Measurements from ENCODE around the gene PSMB11.

The PSMB11 gene

GRCh38 chr14:23056956-23057756, 15.1 kb downstream of the PSMB11 start, which contains the start of gene CDH24:
Gene CDH24 (minus strand): TSS chr14:23057520. CDS start chr14:23055733, 1,787 bp downstream.
- TF ChIP-seq, protein P1, sequence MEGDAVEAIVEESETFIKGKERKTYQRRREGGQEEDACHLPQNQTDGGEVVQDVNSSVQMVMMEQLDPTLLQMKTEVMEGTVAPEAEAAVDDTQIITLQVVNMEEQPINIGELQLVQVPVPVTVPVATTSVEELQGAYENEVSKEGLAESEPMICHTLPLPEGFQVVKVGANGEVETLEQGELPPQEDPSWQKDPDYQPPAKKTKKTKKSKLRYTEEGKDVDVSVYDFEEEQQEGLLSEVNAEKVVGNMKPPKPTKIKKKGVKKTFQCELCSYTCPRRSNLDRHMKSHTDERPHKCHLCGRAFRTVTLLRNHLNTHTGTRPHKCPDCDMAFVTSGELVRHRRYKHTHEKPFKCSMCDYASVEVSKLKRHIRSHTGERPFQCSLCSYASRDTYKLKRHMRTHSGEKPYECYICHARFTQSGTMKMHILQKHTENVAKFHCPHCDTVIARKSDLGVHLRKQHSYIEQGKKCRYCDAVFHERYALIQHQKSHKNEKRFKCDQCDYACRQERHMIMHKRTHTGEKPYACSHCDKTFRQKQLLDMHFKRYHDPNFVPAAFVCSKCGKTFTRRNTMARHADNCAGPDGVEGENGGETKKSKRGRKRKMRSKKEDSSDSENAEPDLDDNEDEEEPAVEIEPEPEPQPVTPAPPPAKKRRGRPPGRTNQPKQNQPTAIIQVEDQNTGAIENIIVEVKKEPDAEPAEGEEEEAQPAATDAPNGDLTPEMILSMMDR (IDR thresholded peaks at IDR 0.05; ENCODE audit: low read depth, low read length) = no peak
- DNase-seq (ENCODE audit: extremely low read depth, low read depth) = no peak

DNA sequence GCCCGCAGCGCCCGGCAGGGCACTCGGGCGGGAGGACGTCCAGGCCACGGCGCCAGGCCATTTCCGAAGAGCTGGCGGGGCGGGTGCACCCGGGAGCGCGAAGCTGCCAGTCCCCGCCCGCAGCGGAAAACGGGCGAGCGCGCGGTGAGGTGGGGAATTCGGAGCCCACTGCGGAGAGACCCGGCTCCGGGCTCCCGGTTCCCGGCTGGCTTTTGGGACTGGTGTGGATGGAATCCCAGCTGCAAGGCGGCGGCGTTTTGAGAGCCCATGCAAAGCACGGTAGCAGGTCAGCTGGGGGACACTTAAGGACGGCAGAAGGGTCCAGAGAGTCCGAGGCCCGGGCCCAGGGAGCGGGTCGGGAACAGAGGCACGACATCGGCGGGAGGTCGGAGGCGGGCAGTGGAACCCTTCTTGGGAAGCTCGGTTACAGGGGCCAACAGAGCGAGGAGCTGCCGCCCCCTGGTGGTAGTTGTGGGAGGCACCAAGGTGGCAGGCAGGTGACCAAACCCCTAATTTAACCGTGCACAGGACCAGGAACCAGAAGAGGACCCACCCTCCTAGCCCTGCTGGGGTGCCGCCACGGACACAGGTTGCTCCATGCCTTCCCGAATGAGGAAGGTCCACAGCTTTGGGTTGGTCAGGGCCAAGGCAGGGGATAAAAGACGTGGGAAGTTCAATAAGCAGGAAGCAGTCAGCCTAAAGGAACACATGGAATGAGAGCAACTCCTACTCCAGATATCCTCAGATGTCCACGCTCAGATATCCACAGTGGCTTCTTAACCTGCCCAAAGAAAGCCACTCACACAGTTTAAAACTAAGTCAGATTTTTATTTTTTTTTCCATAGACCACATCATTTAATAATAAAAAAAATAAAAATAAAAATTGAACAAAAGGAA, 16.0 kb downstream of the PSMB11 start:
- TF ChIP-seq, protein P1 (IDR thresholded peaks at IDR 0.05; ENCODE audit: low read depth, low read length) = peak; percentile 90
- DNase-seq (ENCODE audit: extremely low read depth, low read depth) = peak; percentile 56

DNA sequence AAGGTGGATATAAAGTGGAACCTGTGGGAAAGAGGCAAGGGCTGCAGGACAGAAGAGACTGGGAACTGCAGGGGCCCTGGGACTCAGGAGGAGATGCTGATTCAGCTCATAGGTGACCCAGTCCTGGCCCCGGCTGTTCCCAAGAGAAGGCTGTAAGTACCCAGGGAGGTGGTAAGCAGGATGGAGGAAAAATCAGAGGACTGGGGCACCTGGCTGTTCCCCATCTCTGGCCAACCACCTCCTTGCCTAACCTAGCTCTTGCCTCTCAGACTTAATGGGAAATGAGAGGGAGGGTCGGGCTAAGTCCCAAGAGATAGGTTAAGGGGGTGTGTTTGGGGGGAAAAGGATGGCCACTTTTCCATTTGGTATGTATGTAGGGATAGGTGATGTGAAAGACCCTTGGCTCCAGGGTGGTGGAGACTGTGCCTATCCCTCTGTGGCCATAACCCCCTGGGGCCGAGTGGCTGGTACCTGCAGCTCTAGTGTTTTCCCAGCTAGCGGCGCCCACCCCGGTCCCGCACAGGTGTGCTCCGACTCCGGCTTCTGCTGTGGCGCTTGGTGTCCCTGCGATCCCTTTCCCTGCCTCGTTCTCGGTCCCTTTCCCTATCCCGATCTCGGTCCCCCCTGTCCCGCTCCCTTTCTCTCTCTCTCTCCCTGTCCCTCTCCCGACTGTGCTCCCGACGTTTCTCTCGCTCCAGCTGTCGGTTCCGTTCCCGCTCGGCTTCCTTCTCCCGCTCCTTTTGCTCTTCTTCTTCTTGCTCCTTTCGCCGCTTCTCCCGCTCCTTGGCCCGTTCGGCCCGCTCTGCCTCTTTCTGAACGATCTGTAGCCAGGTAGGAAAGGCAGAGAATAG, 16.9 kb downstream of the PSMB11 start:
- no peak for DNase-seq (ENCODE audit: extremely low read depth, low read depth)
- TF ChIP-seq, protein P1 (IDR thresholded peaks at IDR 0.05; ENCODE audit: low read depth, low read length) = no peak

DNA sequence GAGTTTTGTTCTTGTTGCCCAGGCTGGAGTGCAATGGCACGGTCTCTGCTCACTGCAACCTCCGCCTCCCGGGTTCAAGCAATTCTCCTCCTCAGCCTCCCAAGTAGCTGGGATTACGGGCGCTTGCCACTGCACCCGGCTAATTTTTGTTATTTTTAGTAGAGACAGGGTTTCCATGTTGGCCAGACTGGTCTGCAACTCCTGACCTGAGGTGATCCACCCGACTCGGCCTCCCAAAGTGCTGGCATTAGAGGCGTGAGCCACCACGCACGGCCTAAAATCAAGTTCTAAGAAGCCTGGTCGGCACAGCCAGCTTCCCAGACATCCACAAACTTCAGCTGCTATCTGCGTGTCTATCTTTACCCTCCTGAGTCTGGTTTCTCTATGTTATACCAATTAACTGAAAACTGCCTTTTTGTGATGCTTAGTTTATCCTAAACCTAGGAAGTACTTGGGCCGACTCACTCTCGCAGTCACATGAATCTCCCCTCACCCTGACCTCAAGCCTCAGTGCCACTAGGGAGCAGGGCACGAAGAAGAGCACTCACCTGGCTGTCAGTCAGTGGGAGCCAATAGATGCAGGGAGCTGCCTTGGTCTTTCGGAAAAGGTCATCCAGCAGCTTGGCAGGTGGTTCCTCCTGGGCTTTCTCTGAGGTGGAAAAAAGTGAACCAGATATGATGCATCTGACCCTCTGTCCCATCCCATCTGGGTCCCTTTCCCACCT, 18.7 kb downstream of the PSMB11 start:
- TF ChIP-seq, protein P1 (IDR thresholded peaks at IDR 0.05; ENCODE audit: low read depth, low read length) = no peak
- DNase-seq (ENCODE audit: extremely low read depth, low read depth) = no peak

GRCh38 chr14:23062002-23062401, 20.0 kb downstream of the PSMB11 start:
- TF ChIP-seq, protein P1 (IDR thresholded peaks at IDR 0.05; ENCODE audit: low read depth, low read length) = no peak
- peak; percentile 69 for DNase-seq (ENCODE audit: extremely low read depth, low read depth)

DNA sequence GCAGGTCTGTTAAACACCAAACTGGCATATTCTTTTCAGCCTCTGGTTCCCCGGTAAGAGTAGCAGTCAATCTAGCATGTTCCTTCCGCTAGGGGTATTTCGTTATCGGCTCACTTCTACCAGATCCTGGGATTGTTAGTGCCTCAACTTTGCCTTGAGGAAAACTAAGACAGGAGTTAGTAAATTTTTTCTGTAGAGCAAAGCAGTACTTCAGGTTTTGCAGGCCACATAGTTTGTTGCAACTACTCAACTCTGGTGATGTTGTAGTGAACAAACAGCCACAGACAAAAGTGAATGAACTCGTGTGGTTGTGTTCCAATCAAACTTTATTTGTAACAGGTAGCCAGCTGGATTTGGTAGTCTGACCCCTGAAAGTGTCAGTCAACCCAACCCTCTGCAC, 21.6 kb downstream of the PSMB11 start:
- no peak for DNase-seq (ENCODE audit: extremely low read depth, low read depth)
- TF ChIP-seq, protein P1 (IDR thresholded peaks at IDR 0.05; ENCODE audit: low read depth, low read length) = no peak
